Activated T-helper 1 cell treated with Interleukin-2 at 50 U/mL for 16 hours (primary cell): Measurements from ENCODE around the gene CHRNA4.
"Not testable (repeated sequence)": the region's sequence is repeated elsewhere in the genome, so short reads cannot be mapped to it uniquely, and the experiment has no call there.

Experiments
- DNase-seq: peaks from one replicate; pipeline ENCODE4 v3.0.0-alpha.2; 2020; ENCODE audit warnings: low read depth

The CHRNA4 gene

GRCh38 chr20:63348828-63349515 lies 12.2 kb downstream of the CHRNA4 start:
- DNase-seq = no peak

GRCh38 chr20:63347950-63348827 lies 13.0 kb downstream of the CHRNA4 start:
- DNase-seq = no peak

- no peak for DNase-seq
These were observed 13.9 kb downstream of the CHRNA4 start for GRCh38 chr20:63347081-63347741.

- no peak for DNase-seq
These were observed 14.7 kb downstream of the CHRNA4 start for GRCh38 chr20:63346131-63347080.

GRCh38 chr20:63345328-63346100 lies 15.6 kb downstream of the CHRNA4 start:
- no peak for DNase-seq

GRCh38 chr20:63344616-63345327 lies 16.4 kb downstream of the CHRNA4 start:
- DNase-seq = no peak

- no peak for DNase-seq
These were observed 17.4 kb downstream of the CHRNA4 start for GRCh38 chr20:63343460-63344445.

- DNase-seq = no peak
These were observed 18.3 kb downstream of the CHRNA4 start for GRCh38 chr20:63342561-63343459.

GRCh38 chr20:63340158-63340688 lies 20.9 kb downstream of the CHRNA4 start:
- DNase-seq = not testable (repeated sequence)

GRCh38 chr20:63339154-63340094 lies 21.7 kb downstream of the CHRNA4 start:
- not testable (repeated sequence) for DNase-seq

GRCh38 chr20:63337786-63338420 lies 23.2 kb downstream of the CHRNA4 start:
- DNase-seq = no peak

- DNase-seq = no peak
These were observed 24.9 kb downstream of the CHRNA4 start for GRCh38 chr20:63336232-63336752.

- DNase-seq = no peak
These were observed 25.4 kb downstream of the CHRNA4 start for GRCh38 chr20:63335711-63336110.

GRCh38 chr20:63335060-63335459 lies 26.1 kb downstream of the CHRNA4 start:
- not testable (repeated sequence) for DNase-seq

- no peak for DNase-seq
These were observed 26.8 kb downstream of the CHRNA4 start for GRCh38 chr20:63334356-63334755.
